A172 (cell line): ENCODE measurements around the gene ASF1B. TPM values are rescaled to one million over a fixed set of nuclear protein-coding genes. Genes with fewer than 3 reads are reported as not detected.
"Not testable (repeated sequence)": the region's sequence is repeated elsewhere in the genome, so short reads cannot be mapped to it uniquely, and the experiment has no call there.

Experiments used
- DNase-seq: peaks from one replicate; pipeline ENCODE4 v3.0.0-alpha.2; 2015; ENCODE audit warnings: low spot score
- total RNA-seq: library from RNA; depleted of rRNA; stranded (reverse); fragments of >200 nt; shearing (Covaris generic); gene quantifications from 2 replicates; pipeline ENCODE4 v1.2.3, GENCODE V29; 2014; rRNA removed

ASF1B gene
- total RNA-seq = 54.9 and 78.9 TPM in 2 replicates

- peak; percentile 99 for DNase-seq
Measured at GRCh38 chr19:14136509-14137281, at the start of gene ASF1B. Gene ASF1B (minus strand): TSS chr19:14136589. CDS start chr19:14136456, 133 bp downstream.

DNA sequence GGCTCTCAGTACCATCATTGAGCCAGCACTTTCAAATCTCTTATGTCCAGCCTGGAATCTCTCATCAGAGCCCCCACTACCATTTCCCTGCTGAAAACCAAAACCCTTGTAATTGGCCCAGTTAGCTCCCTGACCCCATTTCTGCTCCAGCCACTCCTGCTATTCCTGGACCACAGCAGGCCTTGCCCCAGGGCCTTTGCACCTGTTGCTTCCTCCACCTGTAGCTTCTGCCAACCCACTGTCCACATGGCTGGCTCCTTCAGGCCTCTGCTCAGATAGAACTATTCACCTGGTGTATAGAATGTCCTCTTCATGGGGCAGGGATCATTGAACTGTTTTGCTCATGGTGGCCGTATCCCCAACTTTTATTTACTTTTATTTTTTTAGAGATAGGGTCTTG is 49.3 kb upstream of the ASF1B start:
- DNase-seq = not testable (repeated sequence)

GRCh38 chr19:14185158-14185557 is 48.8 kb upstream of the ASF1B start:
- no peak for DNase-seq

- DNase-seq = no peak
Measured at GRCh38 chr19:14183741-14184350, 47.5 kb upstream of the ASF1B start.

GRCh38 chr19:14182476-14182875 is 46.1 kb upstream of the ASF1B start:
- DNase-seq = no peak

- DNase-seq = no peak
Measured at GRCh38 chr19:14181906-14182305, 45.5 kb upstream of the ASF1B start.

- DNase-seq = not testable (repeated sequence)
Measured at GRCh38 chr19:14181199-14181598, 44.8 kb upstream of the ASF1B start.

DNA sequence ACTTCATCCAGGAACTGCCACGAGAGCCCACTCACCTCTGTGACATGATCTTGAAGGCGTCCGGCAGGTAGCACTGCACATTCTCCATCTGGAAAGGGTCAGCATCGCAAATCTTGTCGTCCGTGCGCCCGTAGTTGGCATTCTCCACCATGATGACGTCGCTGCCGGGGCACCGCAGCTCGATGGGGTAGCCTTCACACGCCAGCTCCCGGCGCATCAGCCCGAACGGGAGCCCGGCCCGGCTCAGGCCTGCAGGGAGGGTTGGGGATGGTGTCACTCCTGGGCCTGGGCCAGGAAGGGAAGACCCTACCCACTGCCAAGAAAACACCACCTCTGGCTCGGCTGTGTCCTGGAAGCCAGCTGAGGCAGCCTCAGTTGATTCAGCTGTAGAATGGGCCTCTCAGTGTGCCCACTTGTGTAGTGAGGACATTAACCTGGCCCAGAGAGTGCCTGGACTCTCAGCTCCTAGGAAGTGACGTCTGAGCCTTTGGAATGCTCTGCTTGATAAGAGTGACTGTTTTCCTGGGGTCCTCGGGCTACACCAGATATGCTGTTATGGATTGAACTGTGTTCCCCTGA is 41.2 kb upstream of the ASF1B start:
- DNase-seq = no peak

DNA sequence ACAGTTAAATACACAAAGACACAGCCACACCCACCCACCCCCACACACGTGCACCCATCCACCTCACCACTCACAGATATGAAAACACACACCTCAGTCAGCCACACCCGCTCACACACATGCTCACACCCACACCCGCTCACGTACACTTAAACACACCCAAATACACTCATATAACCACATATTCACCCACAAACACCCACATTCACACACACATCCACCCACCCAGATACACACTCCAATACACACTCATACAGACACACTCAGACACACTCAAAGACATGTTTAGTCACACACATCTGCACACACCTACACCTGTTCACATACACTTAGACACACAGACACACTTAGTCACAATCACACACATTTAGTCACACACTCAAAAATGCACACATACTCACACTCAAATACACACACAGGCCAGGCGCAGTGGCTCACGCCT is 39.0 kb upstream of the ASF1B start:
- DNase-seq = no peak

DNA sequence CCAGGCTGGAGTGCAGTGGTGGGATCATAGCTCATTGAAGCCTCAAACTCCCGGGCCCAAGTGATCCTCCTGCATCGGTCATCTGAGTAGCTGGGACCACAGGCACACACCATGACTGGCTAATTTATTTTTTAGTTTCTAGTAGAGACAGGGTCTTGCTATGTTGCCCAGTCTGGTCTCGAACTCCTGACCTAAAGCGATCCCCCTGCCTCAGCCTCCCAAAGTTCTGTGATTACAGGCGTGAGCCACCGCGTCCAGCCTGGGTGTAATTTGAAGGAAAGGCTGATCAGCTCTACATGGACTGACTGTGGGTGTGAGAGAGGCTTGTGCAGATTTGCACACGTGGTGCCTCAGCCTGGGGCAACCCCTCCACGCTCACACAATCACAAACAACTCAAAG is 38.5 kb upstream of the ASF1B start:
- DNase-seq = no peak

DNA sequence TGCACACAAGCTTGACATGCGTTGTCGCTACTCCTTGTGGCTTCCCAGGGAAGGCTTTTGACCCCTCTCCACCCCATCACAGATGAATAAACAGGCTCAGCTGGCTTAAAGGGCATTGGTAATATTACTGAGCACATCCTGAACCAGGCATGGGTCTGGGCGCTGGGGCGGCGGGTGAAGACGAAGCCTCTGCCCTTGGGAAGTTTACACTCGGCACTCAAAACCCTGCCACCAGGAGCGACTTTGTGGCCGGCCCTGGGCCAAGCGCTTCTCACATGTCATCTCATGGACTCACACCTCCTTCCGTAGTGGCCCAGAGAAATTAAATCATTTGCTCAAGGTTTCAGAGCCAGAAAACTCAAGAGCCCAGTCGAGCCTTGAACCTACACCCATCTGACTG is 32.6 kb upstream of the ASF1B start:
- DNase-seq = no peak

GRCh38 chr19:14168259-14168972 is 32.0 kb upstream of the ASF1B start:
- DNase-seq = no peak

- no peak for DNase-seq
Measured at GRCh38 chr19:14167576-14168138, 31.3 kb upstream of the ASF1B start.

DNA sequence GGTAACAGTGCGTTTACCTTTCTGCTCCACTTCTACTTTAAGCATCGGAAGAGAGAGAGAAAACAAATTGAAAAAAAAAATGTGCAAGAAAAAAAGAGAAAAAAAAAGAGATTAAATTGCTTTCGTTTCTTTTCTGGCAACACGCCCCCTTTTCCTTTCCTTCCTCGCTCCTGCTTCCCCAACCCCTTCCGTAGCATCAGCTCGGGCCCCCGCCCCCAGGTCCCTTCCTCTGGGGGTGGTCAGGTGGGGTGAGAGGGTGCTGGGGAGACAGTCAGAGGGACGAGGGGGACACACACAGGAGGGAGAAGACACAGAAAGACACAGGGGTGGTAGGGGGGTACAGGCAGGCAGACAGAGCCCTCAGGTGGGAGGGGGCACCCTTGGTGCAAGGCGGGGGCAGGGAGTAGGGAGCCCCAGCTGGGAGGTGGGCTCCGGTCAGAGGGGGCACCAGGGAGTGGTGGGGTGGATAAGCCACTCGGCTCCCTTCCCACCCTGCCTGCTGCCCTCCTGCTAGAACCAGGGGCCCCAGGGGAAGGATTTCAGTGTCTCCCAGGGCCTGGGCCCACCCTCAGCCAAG is 30.7 kb upstream of the ASF1B start:
- DNase-seq = no peak

- DNase-seq = no peak
Measured at GRCh38 chr19:14165990-14166830, 29.8 kb upstream of the ASF1B start.

GRCh38 chr19:14164724-14165493 is 28.5 kb upstream of the ASF1B start:
- no peak for DNase-seq

- no peak for DNase-seq
Measured at GRCh38 chr19:14164082-14164481, 27.7 kb upstream of the ASF1B start.

GRCh38 chr19:14162871-14163297 is 26.5 kb upstream of the ASF1B start:
- no peak for DNase-seq

GRCh38 chr19:14161305-14161704 is 24.9 kb upstream of the ASF1B start:
- no peak for DNase-seq
